ENCODE data around the gene LCE3E. TPM values are rescaled to one million over a fixed set of nuclear protein-coding genes. Genes with fewer than 3 reads are reported as not detected.

Gene LCE3E
- total and polyA plus RNA-seq, 4 donors = not detected

GRCh38 chr1:152516082-152516481, 50.5 kb downstream of the LCE3E start:
- WGBS, 2 donors = 69 to 80% methylated on average over 7 of the region's 7 CpGs
- no peak for TF ChIP-seq CTCF (IDR thresholded peaks at IDR 0.05; ENCODE audit: control extremely low read depth, extremely low read depth)
- H3K27me3 ChIP-seq (ENCODE audit: control insufficient read depth in 3 of 3, insufficient read depth in 3 of 3, low read length in 2 of 3) = peaks cover 9 to 42% (median 33%) of the 10 kb centered on the region in 3 donors

More at GRCh38 chr1:152516082-152516481, 50.5 kb downstream of the LCE3E start:
- ATAC-seq (ENCODE audit: insufficient read depth, low FRiP score) (no peak), DNase-seq (no peak)
- H3K27ac ChIP-seq (ENCODE audit: low read depth in 1 of 2, low read length in 1 of 2) = no peak overlapping the region
- peaks cover 0 to 1% (median 0%) of the 10 kb centered on the region in 5 donors for H3K4me1 ChIP-seq (ENCODE audit: control insufficient read depth in 5 of 5, insufficient read depth in 5 of 5, low read length in 5 of 5)
- H3K9ac ChIP-seq (ENCODE audit: insufficient read depth in 1 of 2, low read length in 2 of 2) = no peak overlapping the region
- H3K36me3 ChIP-seq (ENCODE audit: control insufficient read depth in 4 of 4, insufficient read depth in 4 of 4, low read length in 4 of 4) = no peaks in the 10 kb centered on the region
- no peak overlapping the region for H3K4me3 ChIP-seq
- H3K9me3 ChIP-seq (ENCODE audit: control insufficient read depth in 4 of 4, insufficient read depth in 3 of 4, low read length in 3 of 4) = peaks cover 0 to 9% (median 0%) of the 10 kb centered on the region in 4 donors

Small RNAs within 50 kb of the gene (small RNA-seq; reads per million reads assigned to genes)
- gene LCE3B (ENCODE audit: low replicate concordance) = not detected

Other genes with a start within 250 kb of the LCE3E start
- gene FLG, start 241.5 kb downstream of the LCE3E start, total RNA-seq = not detected
- gene FLG, start 241.5 kb downstream of the LCE3E start, polyA plus RNA-seq = under 1 TPM in 1 of 2 donors, not detected in 1; 0.02 TPM
- gene FLG2, start 206.8 kb downstream of the LCE3E start, total RNA-seq = not detected
- not detected for gene FLG2, start 206.8 kb downstream of the LCE3E start, polyA plus RNA-seq
- gene CRNN, start 152.5 kb downstream of the LCE3E start, total RNA-seq = not detected
- under 1 TPM; 0.22 to 0.31 TPM for gene CRNN, start 152.5 kb downstream of the LCE3E start, polyA plus RNA-seq
- gene LCE5A, start 56.0 kb downstream of the LCE3E start, total RNA-seq = not detected
- gene LCE5A, start 56.0 kb downstream of the LCE3E start, polyA plus RNA-seq = under 1 TPM in 1 of 2 donors, not detected in 1; 0.07 TPM
- not detected for gene CRCT1, start 52.3 kb downstream of the LCE3E start, total RNA-seq
- gene CRCT1, start 52.3 kb downstream of the LCE3E start, polyA plus RNA-seq = not detected
- gene LCE3D, start 13.7 kb upstream of the LCE3E start, total RNA-seq = not detected
- gene LCE3D, start 13.7 kb upstream of the LCE3E start, polyA plus RNA-seq = not detected
- not detected for gene LCE3C, start 33.5 kb upstream of the LCE3E start, total RNA-seq
- not detected for gene LCE3C, start 33.5 kb upstream of the LCE3E start, polyA plus RNA-seq
- not detected for gene LCE3B, start 47.0 kb upstream of the LCE3E start, total RNA-seq
- not detected for gene LCE3B, start 47.0 kb upstream of the LCE3E start, polyA plus RNA-seq
- not detected for gene LCE3A, start 56.3 kb upstream of the LCE3E start, total RNA-seq
- gene LCE3A, start 56.3 kb upstream of the LCE3E start, polyA plus RNA-seq = not detected
- not detected for gene LCE2D, start 96.6 kb upstream of the LCE3E start, total RNA-seq
- not detected for gene LCE2D, start 96.6 kb upstream of the LCE3E start, polyA plus RNA-seq
- not detected for gene LCE2C, start 108.5 kb upstream of the LCE3E start, total RNA-seq
- not detected for gene LCE2C, start 108.5 kb upstream of the LCE3E start, polyA plus RNA-seq
- not detected for gene LCE2B, start 119.3 kb upstream of the LCE3E start, total RNA-seq
- gene LCE2B, start 119.3 kb upstream of the LCE3E start, polyA plus RNA-seq = not detected
- not detected for gene LCE2A, start 131.6 kb upstream of the LCE3E start, total RNA-seq
- not detected for gene LCE2A, start 131.6 kb upstream of the LCE3E start, polyA plus RNA-seq
- not detected for gene LCE4A, start 141.4 kb upstream of the LCE3E start, total RNA-seq
- not detected for gene LCE4A, start 141.4 kb upstream of the LCE3E start, polyA plus RNA-seq
- not detected for gene KPRP, start 191.2 kb upstream of the LCE3E start, total RNA-seq
- not detected for gene KPRP, start 191.2 kb upstream of the LCE3E start, polyA plus RNA-seq
- not detected for gene LCE1F, start 208.4 kb upstream of the LCE3E start, total RNA-seq
- not detected for gene LCE1F, start 208.4 kb upstream of the LCE3E start, polyA plus RNA-seq
- gene LCE1E, start 219.5 kb upstream of the LCE3E start, total RNA-seq = not detected
- not detected for gene LCE1E, start 219.5 kb upstream of the LCE3E start, polyA plus RNA-seq
- gene LCE1D, start 229.9 kb upstream of the LCE3E start, total RNA-seq = not detected
- not detected for gene LCE1D, start 229.9 kb upstream of the LCE3E start, polyA plus RNA-seq
- gene LCE1C, start 239.9 kb upstream of the LCE3E start, total RNA-seq = not detected
- gene LCE1C, start 239.9 kb upstream of the LCE3E start, polyA plus RNA-seq = not detected
- not detected for gene LCE1B, start 245.2 kb upstream of the LCE3E start, total RNA-seq
- not detected for gene LCE1B, start 245.2 kb upstream of the LCE3E start, polyA plus RNA-seq